GM18511 (cell line): ENCODE measurements around the gene TFR2.

Source experiments
- ATAC-seq: cut with Tn5 transposase; IDR thresholded peaks from one replicate; pipeline ENCODE4 v1.9.1; 2021; ENCODE audit warnings: mild to moderate bottlenecking, moderate library complexity; ENCODE audit not compliant: unreplicated experiment

TFR2 gene

DNA sequence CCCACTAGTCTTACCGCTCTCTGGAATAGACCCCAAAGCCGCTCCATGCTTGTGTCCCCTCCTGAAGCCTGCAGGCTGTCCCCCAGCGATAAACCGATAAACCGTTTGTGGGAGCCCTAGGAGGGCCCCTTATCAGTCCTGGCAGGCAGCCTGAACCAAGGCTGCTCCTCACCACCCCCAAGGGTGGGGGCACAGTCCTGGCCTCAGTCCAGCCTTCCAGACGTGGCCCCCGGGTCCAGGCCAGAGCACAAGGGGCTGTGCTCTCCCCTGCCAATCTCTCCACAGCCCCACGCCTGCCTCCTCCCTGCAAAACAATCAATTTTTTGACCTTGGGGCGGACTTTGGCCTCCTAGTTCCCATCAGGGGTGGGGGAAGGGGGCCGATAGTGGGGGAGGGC is at the start of gene TFR2:
Gene TFR2 (minus strand): TSS at position 90 of the 397 bp plus-strand sequence. CDS start 43 bp downstream, at position 47.
- no peak for ATAC-seq

GRCh38 chr7:100689230-100690135 is 48.1 kb upstream of the TFR2 start:
- no peak for ATAC-seq

GRCh38 chr7:100688326-100688860 is 47.0 kb upstream of the TFR2 start:
- no peak for ATAC-seq

DNA sequence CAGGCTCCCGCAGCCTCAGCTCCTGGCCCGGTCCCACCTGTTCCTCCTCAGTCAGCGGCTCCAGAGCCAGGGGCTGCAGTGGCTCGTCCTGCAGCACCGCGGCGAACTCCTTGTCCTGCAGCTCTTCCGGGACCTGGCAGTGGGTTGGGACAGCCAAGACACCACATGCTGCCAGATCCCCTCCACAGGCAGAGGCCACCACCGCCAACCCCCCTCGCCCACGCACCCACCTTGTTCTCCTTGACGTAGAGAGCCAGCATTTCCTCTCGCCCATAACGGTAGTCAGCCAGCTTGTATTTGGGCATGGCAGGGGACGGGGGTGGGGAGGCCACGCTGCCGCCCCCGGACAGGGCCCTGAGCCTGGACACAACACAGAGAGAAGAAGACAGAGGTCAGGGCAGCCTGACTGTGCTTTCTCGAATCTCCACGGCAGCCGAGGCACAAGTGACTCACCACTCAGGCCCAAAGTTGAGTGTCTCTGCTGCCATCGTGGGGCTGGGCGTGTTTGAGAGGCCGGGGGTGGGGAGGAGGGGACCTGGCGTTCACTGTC is 46.5 kb upstream of the TFR2 start:
- ATAC-seq, result no peak

DNA sequence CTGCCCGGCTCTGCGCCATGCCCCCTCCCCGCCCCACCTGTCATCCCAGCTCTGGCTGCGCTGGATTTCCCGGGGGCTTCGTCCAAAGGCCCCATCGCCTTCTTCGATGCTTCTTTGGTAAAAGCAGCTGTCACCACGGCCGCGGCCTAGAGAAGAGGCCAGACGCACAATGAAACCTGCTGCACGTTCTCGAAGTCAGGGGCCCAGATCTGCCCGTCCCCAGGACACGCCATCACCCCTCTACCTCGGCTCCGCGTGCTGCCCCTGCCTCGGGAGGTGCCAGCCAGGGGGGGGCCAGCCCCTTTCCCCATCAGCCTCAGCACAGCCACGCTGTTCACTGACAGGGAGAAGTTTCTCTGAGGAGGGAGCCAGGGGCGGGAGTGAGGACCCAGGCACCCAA is 45.9 kb upstream of the TFR2 start:
- ATAC-seq, result no peak

GRCh38 chr7:100686822-100687211 is 45.5 kb upstream of the TFR2 start:
- ATAC-seq, result no peak

DNA sequence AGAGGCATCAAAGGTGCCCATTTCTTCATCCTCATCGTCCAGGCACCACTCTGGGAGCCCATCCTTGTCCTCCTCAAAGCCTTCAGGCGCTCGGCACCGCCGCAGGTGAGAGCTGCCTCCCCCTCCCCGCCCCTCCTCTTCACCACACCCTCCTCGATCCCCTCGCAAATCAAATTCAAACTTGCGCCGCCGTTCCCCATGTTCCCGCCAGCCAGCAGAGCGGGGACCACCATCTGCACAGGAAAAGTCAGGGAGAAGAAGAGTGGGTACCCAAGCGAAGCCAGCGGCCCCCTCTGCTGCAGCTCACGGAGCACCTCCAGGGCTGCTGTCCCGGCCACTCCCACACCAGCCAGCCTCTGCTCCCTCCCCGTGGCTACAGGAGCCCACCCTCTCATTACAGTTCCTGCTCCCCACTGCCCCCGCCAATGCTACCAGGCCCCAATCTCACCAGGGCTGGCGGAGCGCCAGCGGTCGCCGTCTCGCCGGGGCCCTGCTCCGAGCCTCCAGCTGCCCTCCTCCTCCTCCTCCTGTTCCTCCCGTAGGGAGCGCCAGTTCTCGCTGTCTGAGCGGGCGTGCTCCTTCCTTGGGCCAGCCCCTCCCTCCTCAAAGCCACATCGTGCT is 45.0 kb upstream of the TFR2 start:
- ATAC-seq, result no peak

DNA sequence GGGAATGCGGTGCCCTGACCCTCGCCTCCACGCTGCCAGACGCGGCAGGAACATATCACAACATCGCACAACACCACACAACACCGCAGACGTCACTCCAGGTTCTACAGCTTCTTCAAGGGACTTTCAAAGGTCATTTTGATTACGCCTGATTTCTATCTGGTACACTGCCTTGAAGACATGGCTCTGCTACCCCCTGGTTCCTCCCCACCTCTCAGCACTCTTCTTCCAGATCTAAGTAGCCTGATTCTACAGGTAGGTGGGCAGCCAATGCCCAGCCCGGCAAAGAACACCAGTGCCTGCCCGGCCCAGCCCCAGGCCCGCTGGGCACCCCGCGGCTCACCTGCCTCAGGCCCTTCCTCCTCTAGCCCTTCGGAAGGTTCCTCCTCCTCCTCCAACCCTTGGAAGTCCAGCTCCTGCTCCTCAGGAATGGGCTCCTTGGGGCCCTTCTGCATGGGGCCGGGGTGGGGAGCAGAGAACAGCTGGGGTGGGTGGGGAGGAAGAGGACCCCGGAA is 44.3 kb upstream of the TFR2 start:
- no peak for ATAC-seq

- ATAC-seq, result no peak
Measured at GRCh38 chr7:100685049-100685605, 43.8 kb upstream of the TFR2 start.

GRCh38 chr7:100684534-100685042 is 43.2 kb upstream of the TFR2 start:
- ATAC-seq, result no peak

- ATAC-seq, result no peak
Measured at GRCh38 chr7:100683659-100684533, 42.5 kb upstream of the TFR2 start.

DNA sequence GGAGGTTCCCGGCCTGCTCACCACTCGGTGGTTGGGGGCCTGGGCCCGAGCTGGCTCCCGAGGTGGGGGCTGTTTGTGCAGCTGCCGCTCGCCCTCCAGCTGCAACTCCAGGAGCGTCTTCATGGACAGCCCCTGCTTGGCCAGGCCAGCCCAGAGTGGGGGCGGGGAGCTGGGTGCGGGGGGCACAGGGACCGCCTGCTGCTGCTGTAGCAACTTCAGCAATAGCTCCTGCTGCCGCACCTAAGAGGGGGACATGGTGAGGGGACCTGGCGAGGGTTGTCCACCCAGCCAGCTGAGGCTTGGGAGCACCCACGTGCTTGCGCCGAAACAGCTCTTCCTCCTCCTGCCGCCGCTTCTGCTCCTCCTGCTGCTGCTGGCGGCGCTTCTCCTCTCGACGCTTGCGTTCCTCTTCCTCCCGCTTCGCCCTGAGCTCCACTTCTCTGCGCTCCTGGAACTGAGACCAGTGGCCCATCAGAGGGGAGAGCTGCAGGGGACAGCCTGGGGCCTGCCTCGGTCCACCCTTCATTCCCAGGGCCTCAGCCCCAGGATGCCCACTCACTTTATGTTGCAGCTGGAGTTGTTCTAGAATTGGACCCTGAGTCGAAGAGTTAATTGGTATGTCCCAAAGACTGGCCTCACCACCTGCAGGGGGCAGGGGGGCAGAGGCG is 41.8 kb upstream of the TFR2 start:
- ATAC-seq, result no peak

GRCh38 chr7:100682228-100682741 is 40.9 kb upstream of the TFR2 start:
- ATAC-seq, result no peak

GRCh38 chr7:100681491-100682227 is 40.3 kb upstream of the TFR2 start:
- ATAC-seq, result no peak

- ATAC-seq, result no peak
Measured at GRCh38 chr7:100680576-100681271, 39.4 kb upstream of the TFR2 start.

GRCh38 chr7:100679927-100680575 is 38.7 kb upstream of the TFR2 start:
- ATAC-seq, result no peak

DNA sequence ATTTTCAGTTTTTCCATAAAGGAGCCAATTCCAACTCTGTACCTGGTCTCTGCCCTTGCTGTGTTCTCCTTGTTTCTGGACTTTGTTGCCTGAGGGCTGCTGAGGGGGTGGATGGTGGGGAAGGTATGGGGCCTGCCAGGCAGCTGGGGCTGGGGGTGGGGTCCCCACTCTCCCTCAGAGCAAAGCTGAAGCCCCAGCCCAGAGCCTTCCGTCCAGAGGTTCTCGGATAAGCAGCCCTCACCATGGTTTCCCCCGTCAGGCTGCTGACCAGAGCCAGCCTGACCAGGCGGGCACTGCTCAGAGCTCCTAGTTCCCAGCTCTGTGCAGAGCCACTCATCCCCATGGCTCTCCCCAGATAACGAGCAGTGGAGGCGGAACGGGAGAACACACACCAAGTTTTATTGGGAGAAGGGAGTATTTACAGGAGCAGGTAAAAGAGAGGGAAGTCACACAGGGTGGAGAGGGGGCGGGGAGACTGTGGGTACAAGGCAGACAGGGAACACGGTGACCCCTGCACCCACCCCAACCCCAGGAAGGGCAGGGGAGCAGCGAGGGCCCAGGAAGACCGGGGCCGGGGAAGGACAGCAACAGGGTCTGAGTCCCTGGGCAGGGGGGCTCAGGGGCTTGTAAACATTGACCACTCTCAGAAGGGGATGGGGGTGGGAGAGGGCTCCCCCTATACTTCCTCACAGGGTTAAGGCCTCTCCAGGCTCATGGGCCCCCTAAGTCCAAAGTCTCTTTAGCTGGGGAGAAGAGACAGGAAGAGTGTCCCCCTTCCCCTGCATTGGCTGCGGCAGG is 38.0 kb upstream of the TFR2 start:
- ATAC-seq, result no peak
